ENCODE results near the gene TOP2A. TPM values are rescaled to one million over a fixed set of nuclear protein-coding genes. Genes with fewer than 3 reads are reported as not detected.

Gene TOP2A
- total RNA-seq, 4 donors from 2014 or later = 0.26 to 145 (median 1.9) TPM; not detected in 1

- Histone ChIP-seq H3K4me1 (peaks cover 8 to 50% of the 10 kb centered on the region in 2 donors), H3K36me3 (no peaks in the 10 kb centered on the region)
Observed at GRCh38 chr17:40457369-40457768, 39.7 kb upstream of the TOP2A start.

GRCh38 chr17:40456396-40456951 lies 38.8 kb upstream of the TOP2A start:
- Histone ChIP-seq H3K9me3 (no peaks in the 10 kb centered on the region), H3K27me3 (no peaks in the 10 kb centered on the region), H3K27ac (peak overlapping the region; percentile 70 to 84), H3K36me3 (no peaks in the 10 kb centered on the region), H3K4me1 (peaks cover 7 to 51% of the 10 kb centered on the region in 2 donors), H3K4me3 (no peak overlapping the region)
- TF ChIP-seq POLR2A (IDR thresholded peaks at IDR 0.05) (no peak), CTCF (IDR thresholded peaks at IDR 0.05) (no peak)
- intact Hi-C loops (cut with DNase I; ENCODE audit: low total_unique reads) = no loop called here
- peak in 1 of 2 donors; percentile 65 for DNase-seq

More at GRCh38 chr17:40457369-40457768, 39.7 kb upstream of the TOP2A start:
- intact Hi-C loops (cut with DNase I; ENCODE audit: low total_unique reads) = no loop called here
- DNase-seq = no peak
- Histone ChIP-seq H3K27ac (peak overlapping the region; percentile 70 to 84), H3K27me3 (no peaks in the 10 kb centered on the region), H3K9me3 (no peaks in the 10 kb centered on the region), H3K4me3 (no peak overlapping the region)
- TF ChIP-seq POLR2A (IDR thresholded peaks at IDR 0.05) = no peak
- no peak for TF ChIP-seq CTCF (IDR thresholded peaks at IDR 0.05)

GRCh38 chr17:40454613-40454995 lies 36.9 kb upstream of the TOP2A start:
- H3K4me3 ChIP-seq = no peak overlapping the region
- intact Hi-C loops (cut with DNase I; ENCODE audit: low total_unique reads) = no loop called here
- peaks cover 16 to 65% of the 10 kb centered on the region in 2 donors for H3K4me1 ChIP-seq
- peak overlapping the region; percentile 94 to 97 for H3K27ac ChIP-seq
- no peaks in the 10 kb centered on the region for H3K9me3 ChIP-seq
- no peak for TF ChIP-seq POLR2A (IDR thresholded peaks at IDR 0.05)
- no peak for TF ChIP-seq CTCF (IDR thresholded peaks at IDR 0.05)
- H3K27me3 ChIP-seq = no peaks in the 10 kb centered on the region
- no peaks in the 10 kb centered on the region for H3K36me3 ChIP-seq
- no peak for DNase-seq

- intact Hi-C loops (cut with DNase I; ENCODE audit: low total_unique reads) = no loop called here
- Histone ChIP-seq H3K27ac (peak overlapping the region; percentile 94 to 97), H3K9me3 (no peaks in the 10 kb centered on the region), H3K36me3 (no peaks in the 10 kb centered on the region), H3K4me1 (peaks cover 18 to 68% of the 10 kb centered on the region in 2 donors), H3K27me3 (no peaks in the 10 kb centered on the region), H3K4me3 (no peak overlapping the region)
- TF ChIP-seq CTCF (IDR thresholded peaks at IDR 0.05) = no peak
- TF ChIP-seq POLR2A (IDR thresholded peaks at IDR 0.05) = no peak
- peak in 1 of 2 donors; percentile 41 for DNase-seq
Observed at GRCh38 chr17:40453881-40454612, 36.4 kb upstream of the TOP2A start.

GRCh38 chr17:40452921-40453378 lies 35.3 kb upstream of the TOP2A start:
- peaks cover 25 to 75% of the 10 kb centered on the region in 2 donors for H3K4me1 ChIP-seq
- DNase-seq = no peak
- intact Hi-C loops (cut with DNase I; ENCODE audit: low total_unique reads) = no loop called here
- no peaks in the 10 kb centered on the region for H3K9me3 ChIP-seq
- no peak overlapping the region for H3K4me3 ChIP-seq
- TF ChIP-seq CTCF (IDR thresholded peaks at IDR 0.05) = no peak
- TF ChIP-seq POLR2A (IDR thresholded peaks at IDR 0.05) = no peak
- H3K27ac ChIP-seq = peak overlapping the region; percentile 94 to 97
- H3K27me3 ChIP-seq = no peaks in the 10 kb centered on the region
- H3K36me3 ChIP-seq = no peaks in the 10 kb centered on the region
